Measurements from ENCODE around the gene C2orf68.
"Not testable (repeated sequence)": the region's sequence is repeated elsewhere in the genome, so short reads cannot be mapped to it uniquely, and the experiment has no call there.

The C2orf68 gene

GRCh38 chr2:85599468-85600234 lies 12.2 kb downstream of the C2orf68 start:
- DNase-seq (ENCODE audit: low read depth) = no peak

GRCh38 chr2:85598594-85599340 lies 13.1 kb downstream of the C2orf68 start:
- DNase-seq (ENCODE audit: low read depth) = no peak

- DNase-seq (ENCODE audit: low read depth) = no peak
Observed at GRCh38 chr2:85597241-85597640, 14.6 kb downstream of the C2orf68 start.

- no peak for DNase-seq (ENCODE audit: low read depth)
Observed at GRCh38 chr2:85596486-85597143, 15.3 kb downstream of the C2orf68 start.

GRCh38 chr2:85596026-85596333 lies 15.9 kb downstream of the C2orf68 start:
- DNase-seq (ENCODE audit: low read depth) = no peak

GRCh38 chr2:85595301-85596025 lies 16.4 kb downstream of the C2orf68 start, which contains the start of gene RNF181:
TSS of gene RNF181 (plus strand) at chr2:85595745. CDS start at chr2:85595764, 19 bp downstream.
- DNase-seq (ENCODE audit: low read depth) = peak; percentile 88

- DNase-seq (ENCODE audit: low read depth) = no peak
Observed at GRCh38 chr2:85594715-85595300, 17.1 kb downstream of the C2orf68 start.

- no peak for DNase-seq (ENCODE audit: low read depth)
Observed at GRCh38 chr2:85593023-85593422, 18.8 kb downstream of the C2orf68 start.

GRCh38 chr2:85592299-85592698 lies 19.6 kb downstream of the C2orf68 start:
- DNase-seq (ENCODE audit: low read depth) = not testable (repeated sequence)

- DNase-seq (ENCODE audit: low read depth) = no peak
Observed at GRCh38 chr2:85591563-85591962, 20.3 kb downstream of the C2orf68 start.

GRCh38 chr2:85590950-85591349 lies 20.9 kb downstream of the C2orf68 start:
- no peak for DNase-seq (ENCODE audit: low read depth)

- no peak for DNase-seq (ENCODE audit: low read depth)
Observed at GRCh38 chr2:85589982-85590791, 21.7 kb downstream of the C2orf68 start.

GRCh38 chr2:85589181-85589580 lies 22.7 kb downstream of the C2orf68 start:
- no peak for DNase-seq (ENCODE audit: low read depth)

- DNase-seq (ENCODE audit: low read depth) = no peak
Observed at GRCh38 chr2:85588645-85589044, 23.2 kb downstream of the C2orf68 start.

GRCh38 chr2:85588236-85588635 lies 23.6 kb downstream of the C2orf68 start:
- no peak for DNase-seq (ENCODE audit: low read depth)

- no peak for DNase-seq (ENCODE audit: low read depth)
Observed at GRCh38 chr2:85585781-85586105, 26.1 kb downstream of the C2orf68 start.

- DNase-seq (ENCODE audit: low read depth) = no peak
Observed at GRCh38 chr2:85584857-85585780, 26.7 kb downstream of the C2orf68 start.

GRCh38 chr2:85584354-85584856 lies 27.5 kb downstream of the C2orf68 start, which contains the start of gene VAMP5:
TSS of gene VAMP5 (plus strand) at chr2:85584431. CDS start at chr2:85584491, 60 bp downstream.
- DNase-seq (ENCODE audit: low read depth) = no peak

GRCh38 chr2:85583667-85584353 lies 28.1 kb downstream of the C2orf68 start:
- DNase-seq (ENCODE audit: low read depth) = no peak
